Kidney (tissue), 14 donors: ENCODE measurements around the gene TFRC. TPM values are rescaled to one million over a fixed set of nuclear protein-coding genes. Genes with fewer than 3 reads are reported as not detected.
A peak's percentile ranks its signal among the peaks of the same experiment; 100 is the strongest.

Source experiments
- DNase-seq, 5 donors: peaks; one replicate each; pipeline ENCODE4 v3.0.0-alpha.2; 2013 to 2020
- FAIRE-seq: peaks from 2 replicates; lab custom pipeline; 2012; peaks lifted over from hg19 to GRCh38; lab: Jason Lieb, UNC
- H3K27ac ChIP-seq, 2 donors: one replicate each; pipeline ENCODE4 v1.7.0; 2013; ENCODE audit warnings: low read depth in 2 of 2, low read length in 2 of 2, inconsistent platforms in 1 of 2
- H3K27me3 ChIP-seq: one replicate; pipeline ENCODE4 v1.7.1; 2013; ENCODE audit warnings: low read length, inconsistent platforms; ENCODE audit not compliant: control insufficient read depth, insufficient read depth
- H3K36me3 ChIP-seq, 3 donors: one replicate each; pipeline versions ENCODE4 v1.7.0 to v1.7.1; 2013; ENCODE audit warnings: low read length in 3 of 3, control low read depth in 1 of 3, inconsistent platforms in 1 of 3; ENCODE audit not compliant: insufficient read depth in 3 of 3, control insufficient read depth in 2 of 3
- H3K4me1 ChIP-seq, 3 donors: one replicate each; pipeline versions ENCODE4 v1.7.0 to v1.7.1; 2013; ENCODE audit warnings: low read length in 3 of 3, inconsistent platforms in 1 of 3, low read depth in 1 of 3; ENCODE audit not compliant: control insufficient read depth in 2 of 3, insufficient read depth in 2 of 3
- H3K4me3 ChIP-seq, 3 donors: one replicate each; pipeline versions ENCODE4 v1.7.0 to v1.8.1; 2013; ENCODE audit warnings: low read length in 3 of 3, control low read depth in 1 of 3, inconsistent platforms in 1 of 3
- H3K9ac ChIP-seq, 3 donors: one replicate each; pipeline versions ENCODE4 v1.7.0 to v1.7.1; 2013; ENCODE audit warnings: low read length in 3 of 3, control low read depth in 1 of 3, inconsistent platforms in 1 of 3
- H3K9me3 ChIP-seq, 3 donors: one replicate each; pipeline versions ENCODE4 v1.7.0 to v1.7.1; 2013; ENCODE audit warnings: low read length in 3 of 3, control low read depth in 1 of 3, inconsistent platforms in 1 of 3; ENCODE audit not compliant: control insufficient read depth in 2 of 3, insufficient read depth in 1 of 3
- CTCF ChIP-seq: IDR thresholded peaks from 3 replicates; pipeline ENCODE4 v1.5.1; 2012; ENCODE audit warnings: mild to moderate bottlenecking, moderate library complexity, borderline replicate concordance; ENCODE audit not compliant: insufficient read depth; ENCODE audit errors: extremely low read depth
- intact Hi-C: fragments of 100-400 bp; cut with DNase I; formaldehyde crosslinking; loops from one replicate; pipeline ENCODE4 v1.11.1; 2022
- polyA plus RNA-seq: library from polyadenylated mRNA; stranded (reverse); fragments of 350-450 nt; fragmentation: Illumina TruSeq; extraction: RNeasy Lipid Tissue Mini Kit (QIAGEN cat#74804); gene quantifications from one replicate; pipeline ENCODE4 v1.2.3, GENCODE V29; 2014; ENCODE audit warnings: low read depth, low replicate concordance; ENCODE audit not compliant: insufficient read depth
- total RNA-seq: library from RNA; stranded (reverse); fragmentation: NEBNext Ultra II Directional; extraction: Animal tissue kit (Norgen Biotek cat#: 25700); gene quantifications from one replicate; pipeline ENCODE4 v1.2.1, GENCODE V29; 2021
- donor health status: control.
- donor health status: control.
- donor health status: control.
- donor health status: control.
- donor health status: control.
- donor health status: DM: yes; HTN: yes; CAD: no.
- donor health status: Normal renal cell carcinoma (clear cell type).

Gene TFRC
- total and polyA plus RNA-seq, 2 donors from 2014 or later = 23.7 to 61.1 TPM

- FAIRE-seq (no peak), DNase-seq (peak in 1 of 5 donors; percentile 34)
- Histone ChIP-seq H3K9ac (no peak overlapping the region), H3K36me3 (no peaks in the 10 kb centered on the region), H3K4me1 (no peaks in the 10 kb centered on the region), H3K4me3 (no peak overlapping the region), H3K27me3 (no peaks in the 10 kb centered on the region), H3K27ac (no peak overlapping the region), H3K9me3 (peaks cover 0 to 6% (median 0%) of the 10 kb centered on the region in 3 donors)
- intact Hi-C loops = no loop called here
- TF ChIP-seq CTCF = no peak
Observed at GRCh38 chr3:196012941-196013476, 68.9 kb downstream of the TFRC start.

- Histone ChIP-seq H3K9me3 (peaks cover 0 to 6% (median 0%) of the 10 kb centered on the region in 3 donors), H3K9ac (no peak overlapping the region), H3K4me3 (no peak overlapping the region), H3K4me1 (no peaks in the 10 kb centered on the region), H3K27me3 (no peaks in the 10 kb centered on the region), H3K27ac (no peak overlapping the region), H3K36me3 (no peaks in the 10 kb centered on the region)
- intact Hi-C loops = no loop called here
- DNase-seq (no peak), FAIRE-seq (no peak)
- TF ChIP-seq CTCF = no peak
Observed at GRCh38 chr3:196012481-196012880, 69.4 kb downstream of the TFRC start.

DNA sequence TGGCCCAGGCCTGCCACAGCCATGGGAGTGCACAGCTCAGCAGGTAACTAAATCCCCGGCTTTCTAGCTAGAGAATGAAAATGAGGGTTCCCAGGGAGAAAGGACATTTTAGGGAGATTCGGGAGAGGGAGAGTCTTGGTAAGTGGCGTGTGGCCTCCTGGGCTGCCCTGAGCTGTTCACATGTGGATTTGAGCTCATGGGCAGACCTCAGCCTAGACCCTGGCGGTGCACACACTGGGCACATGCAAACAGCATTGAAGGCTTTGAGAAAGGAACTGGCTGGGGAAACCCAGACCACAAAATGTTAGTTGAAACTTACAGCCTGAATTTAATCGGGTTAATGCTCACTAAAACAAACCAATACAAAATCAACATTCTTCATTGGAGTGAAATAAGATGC, 72.4 kb downstream of the TFRC start:
- no peak overlapping the region for H3K9ac ChIP-seq
- FAIRE-seq (no peak), DNase-seq (no peak)
- peaks cover 0 to 6% (median 0%) of the 10 kb centered on the region in 3 donors for H3K9me3 ChIP-seq
- H3K4me3 ChIP-seq = no peak overlapping the region
- no peaks in the 10 kb centered on the region for H3K4me1 ChIP-seq
- TF ChIP-seq CTCF = no peak
- intact Hi-C loops = no loop called here
- H3K27me3 ChIP-seq = no peaks in the 10 kb centered on the region
- no peak overlapping the region for H3K27ac ChIP-seq
- H3K36me3 ChIP-seq = no peaks in the 10 kb centered on the region

DNA sequence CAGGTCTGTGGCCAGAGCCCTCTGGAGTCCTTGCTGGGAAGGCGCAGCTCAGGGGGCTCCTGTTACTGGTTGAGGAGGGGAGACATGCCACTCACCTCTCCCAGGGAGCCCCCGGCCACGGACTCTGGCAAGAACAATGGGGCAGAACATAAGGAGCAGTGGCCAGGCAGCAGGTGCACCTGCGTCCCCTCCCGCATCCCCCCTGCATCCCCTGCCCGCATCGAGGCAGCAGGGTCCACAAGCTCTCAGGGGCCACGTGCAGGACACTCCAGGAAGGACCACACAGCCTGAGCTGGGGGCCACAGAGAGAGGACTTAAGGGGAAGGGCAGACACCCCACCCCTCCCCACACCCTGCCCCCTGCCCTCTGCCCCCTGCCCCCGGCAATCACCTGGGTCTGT, 73.0 kb downstream of the TFRC start:
- no peak for DNase-seq
- H3K36me3 ChIP-seq = no peaks in the 10 kb centered on the region
- no peak for FAIRE-seq

More for the DNA sequence above, 73.0 kb downstream of the TFRC start:
- Histone ChIP-seq H3K4me3 (no peak overlapping the region), H3K27me3 (no peaks in the 10 kb centered on the region), H3K27ac (no peak overlapping the region), H3K9me3 (peaks cover 0 to 6% (median 0%) of the 10 kb centered on the region in 3 donors), H3K4me1 (no peaks in the 10 kb centered on the region), H3K9ac (no peak overlapping the region)
- intact Hi-C loops = no loop called here
- TF ChIP-seq CTCF = no peak
